HG03439 (cell line): ENCODE data around the gene PANX2.

Experiments used
- ATAC-seq: cut with Tn5 transposase; IDR thresholded peaks from one replicate; pipeline ENCODE4 v1.9.1; 2021; ENCODE audit warnings: mild to moderate bottlenecking, moderate library complexity; ENCODE audit not compliant: unreplicated experiment

The PANX2 gene

GRCh38 chr22:50211147-50211546 is 40.6 kb downstream of the PANX2 start:
- no peak for ATAC-seq

DNA sequence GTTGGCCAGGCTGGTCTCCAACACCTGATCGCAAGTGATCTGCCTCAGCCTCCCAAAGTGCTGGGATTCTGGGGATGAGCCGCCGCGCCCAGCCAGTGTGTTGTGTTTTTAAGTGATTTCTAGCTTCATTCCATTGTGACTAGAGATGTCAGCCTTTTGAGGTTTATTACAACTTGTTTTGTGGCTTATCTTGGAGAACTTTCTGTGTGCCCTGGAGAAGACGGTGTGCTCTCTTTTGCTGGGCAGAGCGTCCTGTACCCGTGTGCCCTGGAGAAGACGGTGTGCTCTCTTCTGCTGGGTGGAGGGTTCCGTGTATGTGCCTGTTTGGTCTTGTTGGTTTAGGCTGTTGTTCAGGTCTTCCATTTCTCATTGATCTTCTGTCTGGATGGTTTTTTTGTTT is 42.7 kb downstream of the PANX2 start:
- no peak for ATAC-seq

DNA sequence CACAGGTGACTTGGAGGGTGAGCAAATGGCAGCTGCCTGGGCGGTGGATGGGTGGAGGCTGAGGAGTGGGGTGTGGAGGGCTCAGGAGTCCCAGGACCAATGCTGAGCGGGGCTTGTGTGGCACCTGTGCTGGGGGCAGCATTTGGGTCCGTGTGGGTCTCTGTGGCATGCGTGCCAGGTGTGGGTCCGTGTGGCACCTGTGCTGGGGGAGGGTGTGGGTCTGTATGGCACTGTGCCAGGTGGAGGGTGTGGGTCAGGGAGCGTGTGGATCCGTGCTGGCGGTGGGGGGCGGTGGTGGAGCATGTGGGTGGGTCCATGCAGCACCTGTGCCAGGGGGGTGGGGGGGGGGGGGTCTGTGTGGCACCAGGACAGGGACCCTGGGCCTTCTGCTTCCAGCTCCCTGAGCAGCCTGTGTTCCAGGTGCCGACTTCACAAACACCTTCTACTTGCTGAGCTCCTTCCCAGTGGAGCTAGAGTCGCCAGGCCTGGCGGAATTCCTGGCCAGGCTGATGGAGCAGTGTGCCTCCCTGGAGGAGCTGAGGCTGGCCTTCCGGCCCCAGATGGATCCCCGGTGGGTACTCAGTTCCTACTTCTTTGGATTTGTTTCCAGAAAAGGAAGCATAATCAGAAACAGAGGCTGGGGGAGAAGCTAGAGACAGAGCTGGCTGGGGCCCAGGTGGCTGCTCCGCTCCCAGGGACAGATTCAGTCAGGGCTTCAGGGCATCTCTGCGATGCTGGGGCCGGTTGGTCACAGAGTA is 44.9 kb downstream of the PANX2 start:
- ATAC-seq: no peak

- ATAC-seq: no peak
These were observed 45.6 kb downstream of the PANX2 start for GRCh38 chr22:50216055-50216683.

GRCh38 chr22:50216684-50217520 is 46.4 kb downstream of the PANX2 start:
- no peak for ATAC-seq

DNA sequence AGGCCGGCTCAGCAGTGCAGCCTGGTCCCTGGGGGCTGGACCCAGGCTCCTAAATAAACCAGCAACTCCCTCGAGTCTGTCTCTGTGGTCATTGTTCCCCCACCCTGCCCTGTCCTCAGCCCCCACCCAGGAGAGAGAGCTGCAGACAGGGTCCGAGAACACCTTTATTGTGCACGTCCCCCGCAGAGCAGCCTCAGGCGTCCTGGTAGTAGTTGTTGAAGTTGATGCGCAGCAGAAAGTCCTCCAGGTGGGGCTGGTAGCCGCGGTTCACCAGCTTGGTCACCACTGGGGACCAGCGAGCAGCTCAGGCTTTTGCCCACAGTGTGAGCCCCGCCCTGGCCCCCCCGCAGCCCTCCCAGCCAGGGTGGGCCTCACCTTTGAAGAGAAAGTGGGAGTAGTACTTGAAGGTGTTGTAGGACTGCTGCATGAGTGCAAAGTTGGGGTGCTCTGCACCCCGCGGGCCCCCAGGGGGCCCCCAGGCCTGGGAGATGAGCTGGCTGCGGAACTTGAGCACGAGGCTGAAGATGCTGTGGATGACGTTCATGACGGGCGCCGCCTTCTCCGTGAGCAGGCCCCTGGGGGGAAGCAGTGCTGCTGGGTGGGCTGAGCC is 47.1 kb downstream of the PANX2 start:
- ATAC-seq: no peak

DNA sequence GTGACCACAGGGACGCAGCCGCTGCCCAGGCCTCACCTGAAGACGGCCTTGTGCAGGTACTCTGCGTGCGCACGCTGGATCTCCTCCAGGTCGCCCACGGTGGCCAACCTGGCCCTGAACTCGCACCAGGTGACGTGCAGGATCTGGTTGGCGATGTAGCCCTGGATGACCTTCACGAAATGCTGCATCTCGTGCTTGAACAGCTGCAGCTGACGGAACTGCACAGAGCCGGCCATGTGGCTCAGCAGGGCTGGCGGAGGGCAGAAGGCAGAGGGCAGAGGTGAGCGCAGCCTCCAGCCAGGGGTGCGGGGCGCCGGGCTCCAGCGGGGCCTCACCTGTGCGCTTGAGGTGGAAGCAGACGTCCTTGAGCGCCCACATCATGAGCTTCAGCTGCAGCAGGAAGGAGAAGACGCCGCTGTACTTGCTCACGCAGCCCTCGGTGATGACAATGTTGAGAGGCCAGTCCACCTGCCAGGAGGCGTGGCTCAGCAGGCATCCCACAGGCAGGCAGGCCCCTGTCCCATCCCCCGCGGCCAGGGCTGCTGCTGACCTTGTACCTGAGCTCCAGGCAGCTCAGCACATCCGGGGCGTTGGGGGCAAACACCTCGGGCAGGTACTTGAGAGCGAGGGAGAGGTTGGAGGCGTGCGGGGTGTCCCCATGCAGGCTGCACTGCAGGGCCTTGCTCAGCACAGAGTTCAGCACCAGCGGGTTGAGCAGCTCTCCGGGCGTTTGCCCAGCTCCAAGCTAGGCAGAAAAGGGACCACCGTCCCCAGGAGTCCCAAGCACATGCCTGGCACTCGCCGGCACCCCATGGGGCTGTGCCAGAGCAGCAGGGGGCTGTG is 47.8 kb downstream of the PANX2 start:
- no peak for ATAC-seq

- no peak for ATAC-seq
These were observed 48.6 kb downstream of the PANX2 start for GRCh38 chr22:50218996-50219727.

GRCh38 chr22:50219800-50220602 is 49.5 kb downstream of the PANX2 start:
- no peak for ATAC-seq

GRCh38 chr22:50220603-50221409 is 50.3 kb downstream of the PANX2 start:
- no peak for ATAC-seq

DNA sequence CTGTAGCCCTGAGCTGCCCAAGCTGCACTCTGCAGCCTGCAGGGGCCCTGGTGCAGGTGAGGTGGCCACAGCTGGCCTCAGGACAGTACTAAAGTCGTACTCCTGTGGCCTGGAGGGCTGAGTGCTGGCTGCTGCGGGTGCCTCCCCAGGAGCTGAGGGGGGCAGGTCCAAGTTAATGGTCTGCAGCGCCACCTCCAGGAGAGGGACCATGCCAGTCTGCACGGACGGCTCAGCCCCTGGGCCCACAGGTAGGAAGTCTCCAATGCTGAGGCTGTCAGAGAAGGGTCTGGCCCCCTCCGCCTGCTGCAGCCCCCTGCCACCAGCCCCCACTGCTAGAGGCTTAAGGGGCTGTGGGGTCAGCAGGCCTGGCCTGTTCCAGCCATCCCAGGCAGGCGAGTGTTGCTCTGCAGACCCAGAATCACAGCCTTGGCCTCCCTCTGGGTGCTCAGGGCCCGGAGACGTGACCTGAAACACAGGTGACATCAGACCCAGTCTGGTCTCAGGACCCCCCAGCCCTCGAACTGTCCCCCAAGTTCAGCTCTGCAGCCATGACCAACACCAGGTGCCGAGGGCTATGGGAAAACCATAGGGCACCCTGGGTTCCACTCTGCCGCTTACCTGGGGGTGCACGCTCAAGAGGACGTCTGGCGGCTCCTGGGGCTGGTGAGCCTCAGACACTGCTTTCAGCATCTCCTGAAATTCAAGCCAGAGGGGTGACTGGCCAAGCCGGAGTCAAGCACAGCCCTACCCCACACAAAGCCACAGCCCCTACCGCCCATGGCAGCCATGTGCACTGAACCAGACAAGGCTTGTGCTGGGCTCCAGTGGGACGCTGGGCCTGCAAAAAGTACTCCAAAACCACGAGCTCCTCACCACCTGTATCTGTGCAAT is 51.1 kb downstream of the PANX2 start:
- ATAC-seq: no peak

GRCh38 chr22:50222508-50222907 is 52.0 kb downstream of the PANX2 start:
- no peak for ATAC-seq

DNA sequence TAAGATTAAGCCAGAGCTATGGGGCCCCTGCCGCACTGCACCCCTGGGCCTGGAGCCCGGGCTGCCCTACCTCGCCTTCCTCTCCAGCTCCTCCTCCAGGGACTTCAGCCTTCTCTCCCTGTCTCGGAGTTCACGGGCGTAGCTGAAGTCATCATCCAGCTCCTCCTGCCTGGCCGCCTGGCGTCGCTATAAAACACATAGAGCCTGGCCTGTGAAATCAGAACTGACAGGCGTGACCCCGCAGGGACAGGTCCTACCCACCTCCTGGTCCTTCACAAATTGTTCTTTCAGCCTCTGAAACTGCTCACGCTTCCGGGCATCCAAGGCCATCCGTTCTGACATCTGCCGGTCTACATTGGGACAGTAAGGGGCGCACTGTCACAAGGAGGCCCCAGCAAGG is 53.5 kb downstream of the PANX2 start:
- no peak for ATAC-seq

DNA sequence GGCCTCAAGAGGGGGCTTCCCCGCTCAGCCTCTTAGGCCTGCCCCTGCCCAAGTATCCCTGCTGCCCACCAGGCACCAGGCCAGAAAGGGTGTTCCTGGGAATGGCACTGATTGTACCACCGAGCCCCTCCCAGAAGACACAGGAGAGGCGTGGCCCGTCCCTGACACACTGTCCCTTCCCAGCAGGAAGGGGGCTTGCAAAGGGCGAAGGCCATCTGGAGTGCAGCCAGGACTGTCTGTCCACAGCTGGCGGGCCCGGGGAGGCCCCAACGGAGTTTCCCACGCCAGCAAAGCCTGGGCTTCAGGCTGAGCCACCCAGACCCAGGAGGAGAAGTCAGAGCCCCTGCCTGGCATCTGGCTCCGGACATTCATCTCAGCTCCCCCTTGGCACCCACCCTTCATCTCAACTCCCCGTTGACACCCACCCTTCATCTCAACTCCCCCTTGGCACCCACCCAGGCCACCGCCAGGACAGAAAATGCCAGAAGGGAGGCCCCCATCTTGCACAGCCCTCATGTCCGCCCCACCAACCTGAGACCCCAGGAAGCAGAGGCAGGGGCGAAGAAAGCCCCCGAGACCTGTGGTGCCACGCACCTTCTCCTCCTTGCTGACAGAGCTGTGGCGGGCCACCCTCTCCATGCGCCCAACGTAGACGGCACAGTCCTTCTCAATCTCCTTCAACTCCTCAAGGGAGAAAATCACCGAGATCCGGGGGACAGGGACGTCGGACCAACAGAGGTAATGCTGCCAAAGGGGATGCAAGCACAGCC is 54.9 kb downstream of the PANX2 start:
- ATAC-seq: no peak

GRCh38 chr22:50226063-50226874 is 55.7 kb downstream of the PANX2 start:
- no peak for ATAC-seq

DNA sequence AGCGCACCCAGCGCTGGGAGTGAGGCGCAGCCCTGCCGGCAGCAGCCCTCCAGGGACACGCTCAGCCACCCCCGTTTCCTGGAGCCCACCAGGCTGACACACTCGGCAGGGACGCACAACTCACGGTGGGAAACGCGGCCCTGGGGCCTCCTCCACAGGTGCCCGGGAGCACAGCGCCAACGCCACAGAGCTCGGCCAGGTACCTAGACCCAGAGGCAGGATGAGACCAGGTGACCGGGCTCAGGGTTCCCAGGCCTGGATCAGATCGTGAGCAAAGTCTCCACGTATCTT is 56.3 kb downstream of the PANX2 start:
- no peak for ATAC-seq
